Measurements from ENCODE around the gene SLPI. TPM values are rescaled to one million over a fixed set of nuclear protein-coding genes. Genes with fewer than 3 reads are reported as not detected.
A peak's percentile ranks its signal among the peaks of the same experiment; 100 is the strongest.

The SLPI gene
- total RNA-seq: 147 TPM

GRCh38 chr20:45254383-45255262 lies at the start of gene SLPI:
TSS of gene SLPI (minus strand) at chr20:45254564. CDS start at chr20:45254543, 21 bp downstream.
- peak; percentile 87 for ATAC-seq
- peak; percentile 85 for DNase-seq (ENCODE audit: low spot score)

- DNase-seq (ENCODE audit: low spot score) (no peak), ATAC-seq (no peak)
Measured at GRCh38 chr20:45303586-45304463, 49.5 kb upstream of the SLPI start.

- no peak for DNase-seq (ENCODE audit: low spot score)
- ATAC-seq: no peak
Measured at GRCh38 chr20:45301824-45302271, 47.5 kb upstream of the SLPI start.

- ATAC-seq (peak; percentile 34), DNase-seq (ENCODE audit: low spot score) (no peak)
Measured at GRCh38 chr20:45300961-45301360, 46.6 kb upstream of the SLPI start.

- ATAC-seq (no peak), DNase-seq (ENCODE audit: low spot score) (no peak)
Measured at GRCh38 chr20:45299786-45300185, 45.4 kb upstream of the SLPI start.

- ATAC-seq (no peak), DNase-seq (ENCODE audit: low spot score) (no peak)
Measured at GRCh38 chr20:45297786-45298497, 43.6 kb upstream of the SLPI start.

- no peak for DNase-seq (ENCODE audit: low spot score)
- no peak for ATAC-seq
Measured at GRCh38 chr20:45294659-45295058, 40.3 kb upstream of the SLPI start.

GRCh38 chr20:45294003-45294368 lies 39.6 kb upstream of the SLPI start:
- ATAC-seq: no peak

GRCh38 chr20:45293041-45294002 lies 39.0 kb upstream of the SLPI start:
- peak; percentile 92 for ATAC-seq
- DNase-seq (ENCODE audit: low spot score): peak; percentile 76

More at GRCh38 chr20:45294003-45294368, 39.6 kb upstream of the SLPI start:
- DNase-seq (ENCODE audit: low spot score): no peak

GRCh38 chr20:45292343-45292742 lies 38.0 kb upstream of the SLPI start:
- ATAC-seq (no peak), DNase-seq (ENCODE audit: low spot score) (no peak)

GRCh38 chr20:45291526-45291925 lies 37.2 kb upstream of the SLPI start:
- DNase-seq (ENCODE audit: low spot score): no peak
- no peak for ATAC-seq

- peak; percentile 80 for DNase-seq (ENCODE audit: low spot score)
- peak; percentile 90 for ATAC-seq
Measured at GRCh38 chr20:45290677-45291355, 36.5 kb upstream of the SLPI start.

GRCh38 chr20:45289942-45290676 lies 35.7 kb upstream of the SLPI start:
- DNase-seq (ENCODE audit: low spot score) (peak; percentile 22), ATAC-seq (no peak)

- ATAC-seq (no peak), DNase-seq (ENCODE audit: low spot score) (peak; percentile 26)
Measured at GRCh38 chr20:45288860-45289259, 34.5 kb upstream of the SLPI start.

- ATAC-seq (no peak), DNase-seq (ENCODE audit: low spot score) (peak; percentile 15)
Measured at GRCh38 chr20:45288376-45288775, 34.0 kb upstream of the SLPI start.

- no peak for ATAC-seq
- no peak for DNase-seq (ENCODE audit: low spot score)
Measured at GRCh38 chr20:45283551-45284057, 29.2 kb upstream of the SLPI start.

GRCh38 chr20:45282700-45283550 lies 28.6 kb upstream of the SLPI start:
- no peak for ATAC-seq
- no peak for DNase-seq (ENCODE audit: low spot score)

Data from left lobe of liver (tissue), 2 donors.